HEK293T (cell line): ENCODE data around the gene BAIAP2L2.

Experiments
- FOXM1 ChIP-seq: fragments of 450-650 bp; IDR thresholded peaks from 2 replicates; pipeline ENCODE4 v1.6.1; 2017; ENCODE audit warnings: mild to moderate bottlenecking, borderline replicate concordance
- HDGF ChIP-seq: fragments of 450-650 bp; IDR thresholded peaks from 2 replicates; pipeline ENCODE4 v1.6.1; 2017; ENCODE audit warnings: antibody characterized with exemption, borderline replicate concordance
- NFRKB ChIP-seq: fragments of 450-650 bp; IDR thresholded peaks from 2 replicates; pipeline ENCODE4 v1.6.1; 2016; ENCODE audit warnings: mild to moderate bottlenecking, moderate library complexity
- SP1 ChIP-seq: fragments of 450-650 bp; IDR thresholded peaks from 2 replicates; pipeline ENCODE4 v1.6.1; 2017

DNA sequence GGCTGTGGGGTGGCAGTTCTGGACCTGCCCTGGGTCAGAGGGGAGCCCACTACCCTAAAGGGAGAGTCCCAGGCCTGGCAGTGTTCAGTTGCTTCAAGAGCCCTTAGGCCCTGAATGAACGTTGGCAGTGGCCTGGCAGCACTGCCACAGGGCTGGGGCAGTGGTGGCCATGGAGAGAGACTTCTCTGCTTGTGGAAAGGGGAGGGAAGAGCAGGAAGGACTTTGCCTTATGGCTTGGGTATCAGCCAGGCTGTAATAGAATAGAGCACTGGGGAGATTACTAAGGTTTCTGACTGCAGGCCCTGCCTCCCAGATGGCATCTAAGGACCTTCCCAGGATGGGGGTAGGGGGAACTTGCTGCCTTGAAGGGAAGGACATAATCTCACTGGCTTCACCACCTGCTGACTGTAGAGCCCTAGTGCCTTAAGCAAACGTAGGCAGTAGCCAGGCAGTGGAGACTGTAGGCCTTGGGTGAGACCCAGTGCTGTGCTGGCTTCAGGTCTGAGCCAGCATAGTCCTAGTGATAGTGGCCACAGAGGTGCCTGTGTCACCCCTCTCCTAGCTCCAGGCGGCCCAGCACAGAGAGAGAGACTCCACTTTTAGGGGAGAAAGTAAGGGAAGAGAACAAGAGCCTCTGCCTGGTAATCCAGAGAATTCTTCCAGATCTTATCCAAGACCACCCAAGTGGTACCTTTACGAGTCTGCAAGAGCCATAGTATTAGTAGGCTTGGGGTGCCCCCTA is 43.5 kb upstream of the BAIAP2L2 start:
- no peak for TF ChIP-seq NFRKB
- no peak for TF ChIP-seq FOXM1
- TF ChIP-seq HDGF, result no peak
- TF ChIP-seq SP1, result no peak
